ENCODE measurements around the gene TGM4.
"Not testable (repeated sequence)": the region's sequence is repeated elsewhere in the genome, so short reads cannot be mapped to it uniquely, and the experiment has no call there.

TGM4 gene

DNA sequence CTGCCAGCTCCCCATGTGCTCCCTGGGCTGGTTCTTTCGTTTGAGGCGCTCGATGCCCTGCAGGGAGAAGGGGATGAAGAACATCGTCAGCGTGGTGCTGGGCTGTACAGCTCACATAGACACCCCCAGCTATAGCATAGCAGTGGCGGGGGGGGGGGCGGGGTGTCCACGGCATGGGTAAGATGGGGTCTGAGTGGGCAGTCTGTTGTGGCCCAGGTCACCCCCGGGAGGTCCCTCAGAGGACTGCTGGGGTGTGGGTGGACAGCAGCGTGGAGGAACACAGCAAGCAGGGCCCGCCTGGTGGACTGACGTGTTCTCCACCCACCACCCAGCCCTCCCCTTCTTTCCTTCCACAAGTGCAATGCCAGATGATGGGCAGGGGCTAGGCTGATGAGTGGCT lies 43.7 kb downstream of the TGM4 start:
- DNase-seq, result no peak

GRCh38 chr3:44918581-44918980 lies 44.2 kb downstream of the TGM4 start:
- DNase-seq, result no peak

DNA sequence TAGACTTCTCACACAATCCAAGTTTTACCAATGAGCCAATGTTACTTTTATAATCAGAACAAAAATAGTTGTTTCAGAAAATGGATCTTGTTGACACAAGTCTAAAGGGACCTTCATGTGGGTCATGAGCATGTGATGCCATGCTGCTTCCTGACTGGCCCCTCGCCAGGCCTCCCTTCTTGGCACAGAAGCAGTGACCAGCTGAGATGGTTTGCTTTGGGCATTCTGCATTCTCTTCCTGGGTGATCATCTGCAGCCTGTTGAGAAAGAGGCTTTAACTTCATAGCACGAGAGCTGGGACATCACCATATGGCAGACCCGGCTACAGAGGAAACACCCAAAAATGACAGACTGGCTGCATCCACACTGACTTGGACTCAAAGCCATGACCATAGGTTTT lies 45.7 kb downstream of the TGM4 start:
- no peak for DNase-seq

DNA sequence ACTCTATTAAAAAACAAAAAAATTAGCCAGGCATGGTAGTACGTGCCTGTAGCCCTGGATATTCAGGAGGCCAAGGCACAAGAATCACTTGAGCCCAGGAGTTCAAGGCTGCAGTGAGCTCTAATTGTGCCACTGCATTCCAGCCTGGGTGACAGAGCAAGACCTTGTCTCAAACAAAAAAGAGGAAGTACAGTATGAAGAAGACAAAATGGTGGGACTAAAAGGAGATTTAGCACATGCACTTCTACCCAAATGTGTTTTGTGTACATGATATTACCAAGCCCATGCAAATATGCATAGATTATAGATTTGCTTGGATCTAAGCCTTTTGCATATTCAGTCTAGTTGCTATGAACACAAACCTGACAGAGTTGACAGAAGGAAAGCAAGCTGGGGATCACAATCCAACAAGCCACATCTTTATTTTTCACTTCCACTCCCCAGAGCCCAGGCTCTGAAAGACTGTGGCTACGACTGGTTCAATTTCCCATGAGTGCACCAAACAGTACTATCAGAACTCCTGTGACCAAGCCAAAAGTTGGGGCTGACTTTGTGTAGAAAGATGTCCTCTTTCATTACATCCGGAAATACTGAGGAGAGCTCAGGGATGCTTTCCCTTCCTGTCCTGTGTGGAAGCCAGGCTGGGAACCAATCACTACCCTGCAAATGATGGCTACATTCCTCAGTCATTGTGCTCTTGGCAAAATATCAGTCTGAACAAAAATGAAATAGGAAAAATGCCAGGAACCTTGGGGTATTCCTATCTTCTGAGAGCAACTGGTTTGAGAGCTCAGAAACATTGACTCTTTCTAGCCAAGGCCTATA lies 49.4 kb downstream of the TGM4 start:
- DNase-seq, result no peak

GRCh38 chr3:44924457-44925084 lies 50.2 kb downstream of the TGM4 start:
- DNase-seq, result no peak

GRCh38 chr3:44926172-44926571 lies 51.8 kb downstream of the TGM4 start:
- DNase-seq, result no peak

- no peak for DNase-seq
These were observed 52.5 kb downstream of the TGM4 start for GRCh38 chr3:44926921-44927320.

- DNase-seq, result no peak
These were observed 53.0 kb downstream of the TGM4 start for GRCh38 chr3:44927371-44927770.

- DNase-seq, result no peak
These were observed 55.4 kb downstream of the TGM4 start for GRCh38 chr3:44929782-44930181.

- DNase-seq, result no peak
These were observed 56.5 kb downstream of the TGM4 start for GRCh38 chr3:44930911-44931310.

GRCh38 chr3:44931791-44932190 lies 57.4 kb downstream of the TGM4 start:
- no peak for DNase-seq

DNA sequence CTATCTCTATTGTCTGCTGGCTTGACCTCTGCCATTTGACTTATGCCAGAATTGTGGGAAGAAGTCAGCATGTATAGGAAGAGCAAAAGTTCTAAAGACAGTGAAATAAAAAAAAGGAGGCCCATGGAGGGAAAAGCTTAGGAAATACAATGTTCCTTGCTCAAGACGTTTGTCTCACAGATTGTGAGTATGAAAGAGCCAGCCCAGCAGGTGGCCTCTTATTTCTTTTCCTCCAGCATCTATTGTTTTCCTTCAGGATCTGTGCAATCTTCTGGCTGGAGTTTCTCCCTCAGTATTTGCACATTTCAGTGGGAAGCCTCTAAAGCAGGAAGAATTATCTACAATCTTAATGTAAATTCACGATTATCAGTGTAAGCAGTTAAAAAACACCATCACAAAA lies 57.9 kb downstream of the TGM4 start:
- no peak for DNase-seq

DNA sequence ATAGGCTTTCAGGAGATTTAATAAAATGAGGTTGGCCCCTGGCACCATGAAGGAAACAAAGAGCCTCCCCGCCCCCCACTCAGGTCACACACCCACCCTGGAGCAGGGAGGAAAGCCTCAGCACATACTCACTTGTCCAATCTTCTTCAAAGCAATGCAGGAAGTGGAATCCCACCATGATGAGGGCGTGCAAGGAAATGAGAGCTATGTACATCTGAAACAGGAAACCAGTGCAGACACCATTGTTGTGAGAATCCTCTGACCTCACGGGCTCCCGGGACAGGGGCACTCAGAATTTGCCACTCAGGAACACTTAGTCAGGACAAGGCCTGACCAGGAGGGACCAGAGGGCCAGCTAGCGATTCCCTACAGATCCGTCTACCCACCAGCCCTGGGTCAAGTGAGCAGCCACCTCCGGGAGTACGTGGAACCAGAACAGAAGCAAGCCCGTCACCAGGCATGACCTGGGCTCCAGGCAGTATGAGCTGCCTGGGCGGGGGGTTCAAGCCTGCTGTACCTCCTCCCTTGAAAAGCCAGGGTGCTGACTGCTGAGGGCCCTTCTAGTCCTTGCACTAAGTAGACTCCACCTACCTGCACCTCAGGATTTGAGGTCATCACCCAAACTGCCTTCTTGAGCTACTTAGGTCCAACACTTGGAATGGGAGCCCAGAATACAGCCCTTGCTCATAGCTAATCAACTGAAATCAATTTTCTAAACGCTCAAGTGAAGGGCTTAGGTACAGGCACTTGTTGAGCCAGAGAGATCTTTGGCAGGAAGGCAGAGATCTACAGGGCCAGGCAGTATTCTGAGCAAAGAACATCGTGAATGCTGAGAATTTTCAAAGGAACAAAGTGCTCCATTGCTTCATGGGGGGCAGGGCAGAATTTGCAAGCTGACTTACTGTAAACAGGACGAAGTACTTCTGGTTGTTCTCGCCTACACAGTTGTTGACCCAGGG lies 58.9 kb downstream of the TGM4 start:
- DNase-seq, result no peak

DNA sequence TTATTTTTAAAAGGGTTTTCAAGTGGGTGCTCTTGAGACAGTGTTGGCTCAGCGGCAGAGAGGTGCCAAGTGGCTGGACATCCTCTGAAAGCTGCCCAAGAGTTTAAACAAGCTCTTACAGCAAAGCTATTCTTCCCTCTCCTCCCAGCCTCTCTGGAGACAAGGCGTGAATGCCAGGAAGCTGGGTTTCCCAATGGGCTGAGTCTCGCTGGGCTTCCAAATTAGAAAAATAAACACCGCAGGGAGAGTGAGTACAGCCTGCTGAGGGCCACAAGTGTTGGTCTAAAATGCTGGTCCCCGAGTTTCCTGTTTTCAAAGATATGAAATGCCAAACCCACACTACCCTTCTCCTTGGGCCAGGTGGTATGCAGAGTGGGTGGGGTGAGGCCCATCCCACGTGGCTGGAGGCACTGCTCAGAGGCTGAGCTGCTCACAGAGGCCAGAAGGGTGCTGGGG lies 65.2 kb downstream of the TGM4 start:
- DNase-seq, result no peak

GRCh38 chr3:44942202-44942921 lies 68.0 kb downstream of the TGM4 start:
- no peak for DNase-seq

GRCh38 chr3:44948239-44948638 lies 73.8 kb downstream of the TGM4 start:
- DNase-seq, result no peak

DNA sequence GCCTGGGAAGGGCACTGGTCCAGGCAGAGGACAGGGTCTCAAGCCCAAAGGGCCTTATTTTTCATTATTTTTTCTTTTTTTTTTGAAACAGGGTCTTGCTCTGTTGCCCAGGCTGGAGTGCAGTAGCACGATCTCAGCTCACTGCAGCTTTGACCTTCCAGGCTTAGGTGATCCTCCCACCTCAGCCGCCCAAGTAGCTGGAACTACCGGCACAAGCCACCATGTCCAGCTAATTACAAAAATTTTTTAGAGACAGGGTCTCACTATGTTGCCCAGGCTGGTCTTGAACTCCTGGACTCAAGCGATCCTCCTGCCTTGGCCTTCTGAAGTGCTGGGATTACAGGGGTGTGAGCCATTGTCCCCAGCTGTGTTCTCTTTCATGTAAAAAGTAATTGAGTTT lies 75.4 kb downstream of the TGM4 start:
- not testable (repeated sequence) for DNase-seq

DNA sequence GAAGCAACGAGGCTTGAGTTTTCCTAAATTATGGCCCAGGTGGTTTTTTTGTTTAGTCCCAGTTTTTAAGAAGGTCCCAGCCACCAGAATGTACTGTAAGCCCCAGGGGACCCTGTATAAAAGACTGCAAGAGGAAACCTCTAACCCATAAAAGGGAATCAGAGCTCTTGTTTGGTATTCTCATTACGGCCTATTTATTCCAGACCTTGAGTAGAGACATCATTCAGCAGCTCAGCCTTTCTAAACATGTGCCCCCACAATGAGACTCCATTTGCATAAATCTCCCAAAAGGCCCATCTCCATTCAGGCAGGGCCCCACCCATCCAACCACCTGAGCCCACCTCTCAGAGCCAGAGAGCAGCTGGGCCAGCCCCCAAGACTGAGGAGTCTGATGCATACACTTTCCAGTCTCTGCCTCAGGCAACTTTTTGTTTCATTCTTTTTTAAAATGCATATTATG lies 75.9 kb downstream of the TGM4 start:
- peak; percentile 18 for DNase-seq

- no peak for DNase-seq
These were observed 78.3 kb downstream of the TGM4 start for GRCh38 chr3:44952689-44953088.

DNA sequence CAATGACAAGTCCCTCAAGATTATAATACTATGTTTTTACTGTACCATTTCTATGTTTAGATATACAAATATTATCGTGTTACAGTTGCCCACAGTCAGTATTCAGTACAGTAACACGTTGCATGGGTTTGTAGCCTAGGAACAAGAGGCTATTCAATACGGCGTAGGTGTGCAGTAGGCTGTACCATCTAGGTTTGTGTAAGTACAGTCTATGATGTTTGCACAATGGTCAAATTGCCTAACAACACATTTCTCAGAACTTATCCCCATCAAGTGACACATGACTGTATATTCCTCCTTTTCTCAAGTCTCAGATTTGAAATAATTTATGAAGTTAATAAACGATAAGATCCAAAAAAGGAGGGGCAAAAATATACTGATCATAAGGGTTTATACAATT lies 79.9 kb downstream of the TGM4 start:
- DNase-seq, result no peak

GRCh38 chr3:44954962-44955361 lies 80.6 kb downstream of the TGM4 start:
- DNase-seq, result no peak

- no peak for DNase-seq
These were observed 81.5 kb downstream of the TGM4 start for GRCh38 chr3:44955917-44956316.

GRCh38 chr3:44957986-44958385 lies 83.6 kb downstream of the TGM4 start:
- no peak for DNase-seq

All from NCI-H2171 (cell line).